ENCODE measurements around the gene DEGS2. TPM values are rescaled to one million over a fixed set of nuclear protein-coding genes. Genes with fewer than 3 reads are reported as not detected.

DEGS2 gene
- total RNA-seq, 2 donors from 2014 or later = 0.30 TPM; not detected in 1

DNA sequence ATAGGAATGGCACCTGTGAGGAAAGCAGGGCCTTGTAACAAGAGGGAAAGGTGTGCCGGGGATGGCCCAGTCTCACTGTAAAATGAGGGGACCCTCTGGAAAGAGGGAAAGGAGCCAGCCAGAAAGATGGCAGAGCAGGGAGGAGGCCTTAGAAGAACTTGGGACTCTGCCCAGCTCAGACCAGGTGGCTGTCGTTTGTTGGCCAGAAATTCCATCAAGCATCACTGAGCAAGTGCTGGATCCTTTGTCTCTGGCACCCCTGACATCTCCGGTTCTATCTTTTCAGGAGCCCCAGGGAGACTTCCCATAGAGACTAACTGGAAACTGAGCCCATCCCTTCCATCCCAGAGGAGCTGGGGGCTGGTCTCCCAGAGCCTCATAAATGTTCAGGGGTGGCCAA is 43.3 kb downstream of the DEGS2 start:
- ATAC-seq = no peak
- H3K4me1 Mint-ChIP-seq = peaks cover 36% of the 10 kb centered on the region

DNA sequence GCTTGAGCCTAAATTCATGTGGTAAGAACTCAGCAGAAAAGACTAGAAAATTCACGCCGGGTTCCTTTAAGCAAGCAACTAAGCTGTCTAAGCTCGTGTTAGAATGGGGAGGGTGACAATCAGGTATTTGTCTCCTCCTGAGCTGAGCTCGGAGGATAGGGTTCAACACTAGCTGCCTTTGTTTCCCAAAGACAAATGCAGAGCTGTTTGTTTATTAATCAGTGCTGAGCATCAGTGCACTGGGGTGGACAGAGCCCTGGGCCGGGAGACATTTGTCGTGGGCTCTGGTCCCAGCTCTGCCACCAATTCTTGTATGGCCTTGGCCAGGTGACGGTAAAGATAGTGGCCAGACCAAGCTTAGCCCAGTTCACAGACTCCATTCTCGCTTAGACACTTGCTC is 43.7 kb downstream of the DEGS2 start:
- Mint-ChIP-seq H3K4me1 (peaks cover 36% of the 10 kb centered on the region), H3K36me3 (ENCODE audit: low read depth) (peaks cover 20% of the 10 kb centered on the region), H3K4me3 (no peak overlapping the region), H3K27ac (peak overlapping the region; percentile 82), H3K27me3 (no peaks in the 10 kb centered on the region)
- no peak for ATAC-seq
- DNase-seq = no peak
- no peaks in the 10 kb centered on the region for H3K9me3 ChIP-seq (ENCODE audit: control insufficient read depth, low read length, poor library complexity, severe bottlenecking)

More for the DNA sequence above, 43.3 kb downstream of the DEGS2 start:
- Mint-ChIP-seq H3K4me3 (no peak overlapping the region), H3K36me3 (ENCODE audit: low read depth) (peaks cover 20% of the 10 kb centered on the region), H3K27me3 (no peaks in the 10 kb centered on the region), H3K27ac (peak overlapping the region; percentile 82)
- no peak for DNase-seq
- no peaks in the 10 kb centered on the region for H3K9me3 ChIP-seq (ENCODE audit: control insufficient read depth, low read length, poor library complexity, severe bottlenecking)

DNA sequence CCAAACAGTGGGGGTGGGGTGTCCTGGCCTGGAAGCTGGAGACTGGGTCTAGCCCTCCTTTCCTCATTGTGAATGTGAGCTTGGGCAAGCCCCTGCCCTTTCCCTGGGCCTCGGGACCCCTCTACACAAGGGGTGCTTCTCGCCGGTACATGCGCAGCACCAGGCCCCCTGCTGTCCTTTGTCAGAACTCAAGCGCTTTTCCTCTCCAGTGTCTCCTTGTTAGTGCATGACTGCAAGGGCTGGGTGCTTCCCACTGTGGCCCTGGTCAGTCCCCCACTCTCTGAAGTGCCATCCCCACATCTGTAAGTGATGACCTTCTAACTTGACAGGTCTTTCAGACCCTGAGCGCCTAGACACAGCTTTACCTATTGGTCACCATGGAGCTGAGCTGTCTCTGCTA is 44.2 kb downstream of the DEGS2 start:
- Mint-ChIP-seq H3K4me1 (peaks cover 34% of the 10 kb centered on the region), H3K4me3 (no peak overlapping the region), H3K27me3 (no peaks in the 10 kb centered on the region), H3K27ac (peak overlapping the region; percentile 82), H3K36me3 (ENCODE audit: low read depth) (peaks cover 20% of the 10 kb centered on the region)
- ATAC-seq = no peak
- no peak for DNase-seq
- H3K9me3 ChIP-seq (ENCODE audit: control insufficient read depth, low read length, poor library complexity, severe bottlenecking) = no peaks in the 10 kb centered on the region

DNA sequence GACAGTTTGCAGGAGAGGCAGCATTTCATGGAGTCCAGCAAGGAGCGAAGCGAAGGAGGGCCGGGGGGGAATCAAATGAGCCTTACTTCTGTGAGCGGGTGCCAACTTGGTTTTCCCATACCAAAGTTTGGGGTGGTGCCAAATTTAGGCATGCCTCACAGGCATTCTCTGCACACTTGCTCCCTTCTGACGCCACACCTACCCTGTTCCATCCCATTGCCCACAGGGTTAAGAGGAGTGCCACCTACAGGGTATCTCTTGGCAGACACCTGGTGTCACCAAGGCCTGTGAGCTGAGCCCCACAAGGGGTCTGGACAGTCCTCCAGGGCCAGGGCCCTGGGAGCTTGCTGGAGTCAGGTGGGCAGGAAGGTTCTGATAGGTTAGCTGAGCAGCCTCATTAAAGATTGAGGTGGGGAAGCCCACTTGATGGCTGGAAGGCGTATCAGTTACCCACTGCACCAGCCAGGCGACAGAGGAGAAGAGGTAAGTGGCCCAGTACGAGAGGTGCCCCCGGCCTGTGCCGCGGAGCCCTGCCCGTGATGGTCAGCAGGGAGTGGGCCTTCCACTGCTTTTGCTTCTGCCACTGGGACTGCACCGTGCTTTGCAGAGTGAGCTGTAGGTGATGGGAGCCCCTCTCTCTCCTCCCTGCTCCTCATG is 45.2 kb downstream of the DEGS2 start:
- ATAC-seq (no peak), DNase-seq (no peak)
- H3K4me1 Mint-ChIP-seq = peaks cover 35% of the 10 kb centered on the region
- H3K27me3 Mint-ChIP-seq = no peaks in the 10 kb centered on the region
- H3K36me3 Mint-ChIP-seq (ENCODE audit: low read depth) = peaks cover 20% of the 10 kb centered on the region
- H3K4me3 Mint-ChIP-seq = no peak overlapping the region
- no peaks in the 10 kb centered on the region for H3K9me3 ChIP-seq (ENCODE audit: control insufficient read depth, low read length, poor library complexity, severe bottlenecking)
- H3K27ac Mint-ChIP-seq = peak overlapping the region; percentile 98

DNA sequence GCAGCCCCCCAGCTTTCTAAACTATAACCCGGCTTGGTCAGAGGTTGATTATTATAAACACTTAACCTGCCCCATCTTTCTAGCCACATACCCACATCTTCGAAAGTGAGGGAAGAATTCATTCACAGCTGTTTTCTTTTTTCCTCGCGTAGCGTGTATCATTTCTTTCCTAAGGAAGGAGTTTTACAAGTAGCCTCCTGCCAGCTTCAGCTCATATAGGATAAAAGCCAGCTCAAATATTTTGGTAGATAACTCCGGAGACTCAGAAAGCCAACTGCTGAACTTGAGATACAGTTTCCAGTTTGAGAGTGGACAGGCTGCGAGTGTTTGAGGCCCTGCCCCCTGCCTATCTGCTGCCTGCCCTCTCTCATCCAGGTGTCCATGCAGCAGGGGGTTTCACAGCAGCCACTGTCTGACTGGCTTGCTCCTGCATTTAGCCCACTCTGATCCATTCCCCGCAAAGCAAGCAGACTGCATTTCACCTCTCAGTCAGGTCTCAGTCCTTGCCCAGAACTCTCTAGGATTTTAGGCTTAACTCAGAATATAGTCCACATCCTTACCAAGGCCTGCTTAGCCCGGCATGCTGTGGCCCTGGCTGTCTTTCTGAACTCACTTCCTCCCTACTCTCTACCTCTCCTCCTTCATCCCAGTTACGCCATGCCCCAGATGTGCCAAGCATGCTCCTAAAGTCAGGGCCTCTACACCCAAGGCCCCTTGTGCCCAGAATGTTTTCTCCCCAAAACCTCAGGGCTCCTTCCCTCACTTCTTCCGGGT is 47.3 kb downstream of the DEGS2 start:
- Mint-ChIP-seq H3K27ac (peak overlapping the region; percentile 98), H3K4me3 (no peak overlapping the region), H3K4me1 (peaks cover 44% of the 10 kb centered on the region), H3K36me3 (ENCODE audit: low read depth) (peaks cover 22% of the 10 kb centered on the region), H3K27me3 (no peaks in the 10 kb centered on the region)
- no peak for DNase-seq
- no peak for ATAC-seq
- no peaks in the 10 kb centered on the region for H3K9me3 ChIP-seq (ENCODE audit: control insufficient read depth, low read length, poor library complexity, severe bottlenecking)

DNA sequence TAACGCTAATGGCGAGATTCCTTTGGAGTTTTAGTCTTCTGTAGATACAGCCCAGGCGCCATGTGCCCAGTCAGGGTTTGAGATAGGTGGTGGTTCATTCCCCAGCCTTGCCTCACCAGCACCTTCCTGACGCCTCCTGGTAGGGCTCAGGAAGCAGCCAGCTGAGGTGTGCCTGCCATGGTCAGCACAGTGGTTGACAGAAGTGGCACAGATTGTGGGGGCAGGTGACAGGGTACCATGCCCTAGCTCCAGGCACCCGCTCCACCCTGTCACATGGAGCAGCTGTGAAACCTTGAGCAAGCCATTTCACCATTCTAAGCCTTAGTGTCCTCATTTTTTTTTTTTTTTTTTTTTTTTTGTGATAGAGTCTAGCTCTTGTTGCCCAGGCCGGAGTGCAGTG is 48.6 kb downstream of the DEGS2 start:
- no peak for DNase-seq
- no peaks in the 10 kb centered on the region for H3K27me3 Mint-ChIP-seq
- H3K4me1 Mint-ChIP-seq = peaks cover 51% of the 10 kb centered on the region
- H3K27ac Mint-ChIP-seq = peak overlapping the region; percentile 98
- no peak overlapping the region for H3K4me3 Mint-ChIP-seq
- H3K9me3 ChIP-seq (ENCODE audit: control insufficient read depth, low read length, poor library complexity, severe bottlenecking) = no peaks in the 10 kb centered on the region
- ATAC-seq = no peak
- H3K36me3 Mint-ChIP-seq (ENCODE audit: low read depth) = peaks cover 19% of the 10 kb centered on the region

- Mint-ChIP-seq H3K36me3 (ENCODE audit: low read depth) (peaks cover 19% of the 10 kb centered on the region), H3K4me3 (no peak overlapping the region)
- ATAC-seq = no peak
These were observed 49.9 kb downstream of the DEGS2 start for GRCh38 chr14:100109594-100109955.

GRCh38 chr14:100108840-100109593 is 50.4 kb downstream of the DEGS2 start:
- H3K4me1 Mint-ChIP-seq = peaks cover 63% of the 10 kb centered on the region
- H3K36me3 Mint-ChIP-seq (ENCODE audit: low read depth) = peaks cover 19% of the 10 kb centered on the region

More at GRCh38 chr14:100109594-100109955, 49.9 kb downstream of the DEGS2 start:
- no peak for DNase-seq
- H3K27me3 Mint-ChIP-seq = no peaks in the 10 kb centered on the region
- no peaks in the 10 kb centered on the region for H3K9me3 ChIP-seq (ENCODE audit: control insufficient read depth, low read length, poor library complexity, severe bottlenecking)
- H3K27ac Mint-ChIP-seq = peak overlapping the region; percentile 98
- H3K4me1 Mint-ChIP-seq = peaks cover 57% of the 10 kb centered on the region

GRCh38 chr14:100108042-100108825 is 51.2 kb downstream of the DEGS2 start:
- DNase-seq = peak; percentile 76 to 86 (median 78)
- no peaks in the 10 kb centered on the region for H3K27me3 Mint-ChIP-seq
- ATAC-seq = peak; percentile 71
- peak overlapping the region; percentile 79 for H3K4me3 Mint-ChIP-seq
- peaks cover 65% of the 10 kb centered on the region for H3K4me1 Mint-ChIP-seq
- H3K36me3 Mint-ChIP-seq (ENCODE audit: low read depth) = peaks cover 23% of the 10 kb centered on the region
- H3K9me3 ChIP-seq (ENCODE audit: control insufficient read depth, low read length, poor library complexity, severe bottlenecking) = no peaks in the 10 kb centered on the region
- peak overlapping the region; percentile 98 for H3K27ac Mint-ChIP-seq

More at GRCh38 chr14:100108840-100109593, 50.4 kb downstream of the DEGS2 start:
- H3K4me3 Mint-ChIP-seq = peak overlapping the region; percentile 79
- peak overlapping the region; percentile 98 for H3K27ac Mint-ChIP-seq
- ATAC-seq (no peak), DNase-seq (no peak)
- no peaks in the 10 kb centered on the region for H3K9me3 ChIP-seq (ENCODE audit: control insufficient read depth, low read length, poor library complexity, severe bottlenecking)
- H3K27me3 Mint-ChIP-seq = no peaks in the 10 kb centered on the region

DNA sequence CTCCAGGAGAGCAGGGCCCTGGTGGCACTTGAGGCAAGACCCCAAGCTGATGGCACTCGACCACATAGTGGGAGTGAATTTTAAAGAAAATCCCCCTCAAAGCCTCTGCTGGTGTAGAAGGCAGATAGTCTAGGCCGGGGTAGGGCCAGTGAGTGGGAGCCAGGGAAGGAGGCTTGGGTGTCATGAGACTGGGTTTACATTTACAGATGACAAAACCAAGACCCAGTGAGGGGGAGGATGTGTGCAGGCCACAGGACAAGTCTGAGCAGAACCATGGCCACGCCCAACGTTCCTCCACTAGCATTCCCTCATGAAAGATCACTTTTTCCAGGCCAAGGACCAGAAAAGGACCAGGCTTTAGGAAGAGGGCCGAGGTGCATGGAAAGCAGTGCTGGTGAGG is 52.2 kb downstream of the DEGS2 start:
- ATAC-seq = no peak
- Mint-ChIP-seq H3K4me1 (peaks cover 65% of the 10 kb centered on the region), H3K36me3 (ENCODE audit: low read depth) (peaks cover 14% of the 10 kb centered on the region), H3K27ac (peak overlapping the region; percentile 98), H3K4me3 (peak overlapping the region; percentile 73), H3K27me3 (no peaks in the 10 kb centered on the region)
- no peaks in the 10 kb centered on the region for H3K9me3 ChIP-seq (ENCODE audit: control insufficient read depth, low read length, poor library complexity, severe bottlenecking)
- DNase-seq = no peak

GRCh38 chr14:100106250-100107112 is 53.0 kb downstream of the DEGS2 start:
- no peaks in the 10 kb centered on the region for H3K27me3 Mint-ChIP-seq

More at GRCh38 chr14:100106250-100107112, 53.0 kb downstream of the DEGS2 start:
- Mint-ChIP-seq H3K36me3 (ENCODE audit: low read depth) (peaks cover 17% of the 10 kb centered on the region), H3K27ac (peak overlapping the region; percentile 98), H3K4me3 (peak overlapping the region; percentile 73), H3K4me1 (peaks cover 65% of the 10 kb centered on the region)
- ATAC-seq = peak; percentile 75
- H3K9me3 ChIP-seq (ENCODE audit: control insufficient read depth, low read length, poor library complexity, severe bottlenecking) = no peaks in the 10 kb centered on the region
- peak in 2 of 3 donors; percentile 39 to 47 for DNase-seq
